Stimulated activated CD8-positive, alpha-beta memory T cell treated with anti-CD3 and anti-CD28 coated beads, Interleukin-12 subunit alpha, Interleukin-12 subunit beta, amount 100 ng/mL, for 24 hours (primary cell): Measurements from ENCODE around the gene SMG6.
A peak's percentile ranks its signal among the peaks of the same experiment; 100 is the strongest.
"Not testable (repeated sequence)": the region's sequence is repeated elsewhere in the genome, so short reads cannot be mapped to it uniquely, and the experiment has no call there.

Experiments
- DNase-seq: peaks from one replicate; pipeline ENCODE4 v3.0.0-alpha.2; 2020; ENCODE audit errors: extremely low read depth

The SMG6 gene

DNA sequence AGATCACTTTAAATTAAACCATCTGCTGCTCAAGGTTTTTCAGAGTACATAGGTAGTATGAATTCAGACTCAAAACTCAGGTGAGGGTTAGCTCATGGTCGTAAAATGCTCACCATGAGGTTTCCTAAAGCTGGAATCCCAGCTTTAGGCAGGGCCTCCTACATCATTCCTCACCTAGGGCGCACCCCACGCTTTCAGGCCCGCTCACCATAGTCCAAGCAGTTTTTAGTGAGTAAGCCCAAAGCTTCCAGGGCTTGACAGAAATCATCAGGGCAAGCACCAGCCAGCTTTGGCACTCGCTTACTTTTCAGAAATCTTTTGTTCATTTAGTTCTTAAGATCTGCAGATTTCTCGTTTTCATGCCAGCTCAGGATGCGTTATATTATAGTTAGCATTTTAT is 158.9 kb downstream of the SMG6 start:
- no peak for DNase-seq

DNA sequence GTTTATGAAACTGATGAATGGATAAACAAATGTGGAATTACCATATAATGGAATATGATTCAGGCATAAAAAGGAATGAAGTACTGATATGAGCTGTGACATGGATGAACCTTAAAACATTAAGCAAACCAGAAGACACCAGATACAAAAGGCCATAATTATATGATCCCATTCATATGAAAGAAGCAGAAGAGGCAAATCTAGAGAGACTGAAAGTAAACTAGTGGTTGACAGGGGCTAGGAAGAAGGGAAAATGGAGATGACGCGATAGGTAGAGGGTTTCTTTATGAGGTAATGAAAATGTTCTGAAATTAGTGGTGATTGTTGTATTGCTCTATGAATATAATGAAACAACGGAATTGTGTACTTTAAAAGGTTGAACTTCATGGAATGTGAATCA is 160.3 kb downstream of the SMG6 start:
- DNase-seq, result no peak

DNA sequence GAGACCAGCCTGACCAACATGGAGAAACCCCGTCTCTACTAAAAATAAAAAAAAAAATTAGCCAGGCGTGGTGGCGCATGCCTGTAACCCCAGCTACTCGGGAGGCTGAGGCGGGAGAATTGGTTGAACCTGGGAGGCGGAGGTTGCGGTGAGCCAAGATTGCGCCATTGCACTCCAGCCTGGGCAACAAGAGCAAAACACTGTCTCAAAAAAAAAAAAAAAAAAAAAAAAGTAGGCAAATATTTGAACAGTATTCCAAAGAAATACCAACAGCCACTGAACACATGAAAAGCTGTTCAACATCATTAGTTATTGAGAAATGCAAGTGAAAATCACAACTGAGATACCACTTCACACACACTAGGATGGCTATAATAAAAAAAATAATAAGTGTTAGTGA is 160.9 kb downstream of the SMG6 start:
- not testable (repeated sequence) for DNase-seq

DNA sequence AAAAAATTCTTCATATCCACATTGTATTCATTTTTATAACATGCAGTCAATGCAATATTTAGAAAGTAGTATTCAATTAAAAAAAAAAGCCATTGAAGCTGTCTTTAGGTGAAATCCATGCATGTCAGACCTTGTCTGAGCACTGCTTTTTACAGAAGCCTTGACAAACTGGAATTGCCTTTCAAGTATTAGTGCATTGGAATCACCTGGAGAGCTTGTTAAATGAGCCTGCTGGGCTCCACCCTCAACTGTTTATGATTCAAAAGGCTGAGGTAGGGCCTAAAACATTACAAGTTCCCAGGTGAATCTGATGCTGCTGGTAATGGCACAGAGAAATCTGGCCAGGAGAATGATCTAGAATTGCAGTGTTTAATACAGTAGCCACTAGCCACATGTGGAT is 162.9 kb downstream of the SMG6 start:
- DNase-seq, result no peak

DNA sequence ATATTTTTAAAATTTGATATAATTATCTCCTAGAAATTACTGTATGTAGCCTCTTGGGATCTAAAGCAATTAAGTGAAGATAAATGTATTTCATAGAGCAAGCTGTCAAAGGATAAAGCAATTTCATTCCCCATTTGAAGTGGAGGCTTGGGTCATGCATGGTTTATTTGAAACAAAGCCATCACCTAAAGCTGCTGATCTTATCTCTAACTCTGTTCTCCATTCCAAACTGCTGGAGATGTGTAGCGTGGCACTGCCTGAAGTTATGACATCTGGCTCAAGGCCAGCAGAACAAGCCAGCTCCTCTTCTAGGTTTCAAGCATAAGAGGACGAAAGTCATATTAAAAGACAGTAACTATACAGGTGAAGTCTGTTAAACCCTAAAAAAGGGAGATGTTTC is 164.8 kb downstream of the SMG6 start:
- no peak for DNase-seq

DNA sequence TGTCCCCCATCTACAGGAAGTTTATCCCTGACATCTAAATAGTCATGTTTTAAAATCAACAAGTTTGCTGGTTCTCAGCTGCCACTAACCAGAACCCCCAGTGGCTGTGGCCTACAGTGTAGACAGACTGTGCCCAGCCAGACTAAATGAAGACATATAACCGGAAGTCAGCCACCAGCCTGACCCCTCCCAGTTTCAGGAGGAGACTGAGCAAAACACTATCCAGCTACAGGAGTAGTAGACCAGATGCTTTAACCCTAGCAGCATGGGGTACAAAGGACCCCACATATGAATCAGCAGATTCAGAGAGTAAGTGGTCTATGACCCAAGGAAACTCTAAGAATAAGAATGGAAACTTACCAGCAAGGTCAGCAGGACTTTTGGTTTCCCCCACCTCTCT is 165.3 kb downstream of the SMG6 start:
- peak; percentile 3 for DNase-seq

DNA sequence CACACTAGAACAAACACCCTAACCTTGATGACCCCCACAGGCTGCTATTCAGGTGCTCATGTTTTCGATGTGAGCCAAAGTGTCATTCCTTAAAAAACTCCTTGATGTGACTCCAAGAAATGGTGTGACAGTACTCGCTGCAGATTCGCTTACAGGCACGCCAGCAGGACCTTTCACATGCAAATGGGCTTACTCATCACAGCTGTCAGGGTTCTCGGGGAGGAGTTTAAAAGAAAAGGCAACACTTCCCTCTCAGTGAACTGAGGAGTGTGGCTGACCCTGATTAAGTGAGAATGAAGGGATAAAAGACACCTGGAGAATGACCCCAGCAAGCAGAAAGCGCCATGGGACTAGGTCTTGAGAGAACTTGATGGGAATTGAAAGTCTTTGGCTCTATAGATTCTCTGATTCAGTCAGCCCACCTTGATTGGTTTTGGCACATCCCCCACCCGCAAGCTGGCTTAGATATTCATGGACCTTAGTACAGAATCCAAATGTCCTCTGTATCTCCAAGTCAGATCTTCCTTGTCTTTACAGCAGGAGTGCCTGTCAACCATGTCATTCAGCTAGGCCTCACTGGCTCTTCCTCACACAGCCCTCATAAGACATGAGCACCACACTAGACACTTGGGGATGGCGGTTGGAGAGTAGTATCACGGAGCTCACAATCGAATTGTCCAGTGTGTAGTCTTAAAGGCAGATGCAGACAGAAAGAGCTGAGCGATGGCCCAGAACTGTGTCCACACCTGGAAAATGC is 166.1 kb downstream of the SMG6 start:
- DNase-seq, result no peak

DNA sequence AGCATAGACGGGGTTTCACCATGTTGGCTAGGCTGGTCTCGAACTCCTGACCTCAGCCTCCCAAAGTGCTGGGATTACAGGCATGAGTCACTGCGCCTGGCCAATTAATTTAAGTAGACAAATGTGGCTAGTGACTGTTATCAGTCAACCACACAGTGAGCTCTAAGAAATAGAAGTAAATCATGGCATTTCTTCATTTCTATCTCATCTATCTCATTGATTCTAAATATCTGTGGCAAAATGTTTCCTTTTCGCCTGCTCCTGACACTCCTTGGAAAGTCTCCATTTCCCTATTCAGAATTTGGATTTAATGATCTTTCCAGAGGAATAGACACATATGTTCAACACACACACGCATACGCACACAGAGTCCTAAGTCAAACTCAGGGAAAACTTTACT is 167.3 kb downstream of the SMG6 start:
- no peak for DNase-seq

DNA sequence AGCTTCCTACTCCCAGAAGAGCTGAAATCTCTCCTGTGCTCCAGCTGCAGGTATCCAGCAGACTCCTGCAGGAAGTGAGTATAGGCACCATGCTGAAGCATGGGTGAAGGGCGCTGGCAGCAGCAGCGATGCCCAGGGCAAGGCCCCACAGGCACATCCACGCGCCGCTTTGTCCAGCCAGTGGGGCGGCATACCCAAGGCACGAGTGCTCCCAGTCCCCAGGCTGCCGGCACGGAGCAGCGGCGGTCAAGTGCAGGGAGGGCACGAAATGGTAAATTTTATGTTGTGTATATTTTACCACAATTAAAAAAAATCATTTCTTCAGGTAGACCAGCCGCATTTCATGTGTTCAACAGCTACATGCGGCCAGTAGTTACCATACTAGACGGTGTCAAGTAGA is 175.6 kb downstream of the SMG6 start:
- no peak for DNase-seq

DNA sequence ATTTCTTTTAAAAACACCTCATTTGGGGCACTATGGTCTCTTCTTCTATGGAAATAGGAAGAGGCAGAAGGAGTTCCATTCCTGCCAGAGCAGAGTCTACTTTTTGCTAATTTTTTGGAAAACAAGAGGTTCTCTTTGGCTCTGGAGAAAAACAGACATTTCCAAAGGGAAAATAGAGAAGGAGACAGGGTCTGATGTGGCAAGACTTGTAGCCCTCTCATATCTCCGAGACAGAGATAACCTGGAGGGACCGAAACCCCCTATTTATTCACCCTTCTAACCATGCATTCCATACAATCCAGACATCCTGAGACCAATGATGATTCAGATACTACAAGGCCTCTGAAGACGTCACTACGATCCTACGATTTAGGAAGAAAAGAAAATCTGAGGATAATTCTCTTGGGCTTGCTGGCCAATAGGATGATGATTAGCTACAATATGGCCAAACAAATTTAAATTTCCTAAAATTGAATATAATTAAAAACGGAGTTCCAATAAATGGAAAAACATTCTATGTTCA is 178.5 kb downstream of the SMG6 start:
- no peak for DNase-seq

DNA sequence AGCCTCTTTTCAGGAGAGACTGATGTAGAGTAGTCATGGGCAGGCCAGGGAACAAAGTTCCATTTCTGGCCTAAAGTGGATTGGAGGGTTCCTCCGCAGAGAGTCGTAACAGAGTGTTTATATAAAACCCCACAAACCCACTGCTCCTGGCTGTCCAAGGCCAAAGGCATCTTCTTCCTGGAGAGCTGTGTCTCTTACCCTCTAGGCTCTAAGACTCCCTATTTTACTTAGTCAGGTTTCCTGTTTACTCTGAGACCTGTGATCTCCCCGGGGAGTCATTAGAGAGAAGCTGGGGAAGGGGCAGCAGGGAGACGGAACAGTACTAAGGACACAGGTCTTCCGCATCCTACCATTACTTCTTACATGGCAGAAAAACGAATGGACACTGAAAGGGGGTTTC is 179.2 kb downstream of the SMG6 start:
- DNase-seq, result no peak

DNA sequence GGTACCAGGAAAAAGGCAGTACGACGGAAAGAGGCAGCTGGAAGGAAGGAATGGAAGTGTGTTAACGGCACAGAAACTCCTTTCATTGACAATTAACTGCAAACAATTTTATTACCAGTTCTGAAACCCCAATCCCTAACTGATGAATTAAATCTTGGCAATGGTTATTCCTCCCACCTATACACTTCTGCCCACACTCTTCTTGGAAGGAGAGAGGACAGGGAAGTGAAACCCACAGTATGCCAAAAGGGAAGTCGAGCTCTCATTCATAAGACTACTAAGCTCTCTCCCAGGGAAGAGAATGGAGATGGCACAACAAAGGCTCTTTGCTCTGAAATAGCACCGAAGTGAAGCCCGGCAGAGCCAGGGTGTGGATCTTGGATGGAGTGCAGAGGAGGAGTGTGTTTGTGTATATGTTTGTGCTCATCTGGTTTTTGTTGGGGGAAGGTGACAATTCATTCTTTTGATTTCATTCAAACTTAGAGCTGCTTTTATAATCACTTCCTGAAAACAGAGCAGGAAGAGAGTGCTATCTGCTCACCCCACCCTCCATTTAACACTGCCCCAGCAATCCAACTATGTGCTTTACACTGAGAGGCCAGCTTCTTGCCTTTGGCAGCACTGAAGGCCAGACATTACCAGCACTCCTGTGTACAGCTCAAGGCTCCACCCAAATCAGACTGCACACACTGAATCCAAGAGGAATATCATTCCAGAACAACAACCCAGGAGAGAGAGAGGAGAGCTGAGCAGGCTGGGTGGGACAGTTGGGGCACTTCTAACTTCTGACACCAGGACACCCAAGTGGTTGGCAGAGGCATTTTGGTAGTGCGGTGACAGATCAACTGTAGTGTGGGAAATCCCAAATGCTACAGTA is 180.0 kb downstream of the SMG6 start:
- DNase-seq, result no peak

DNA sequence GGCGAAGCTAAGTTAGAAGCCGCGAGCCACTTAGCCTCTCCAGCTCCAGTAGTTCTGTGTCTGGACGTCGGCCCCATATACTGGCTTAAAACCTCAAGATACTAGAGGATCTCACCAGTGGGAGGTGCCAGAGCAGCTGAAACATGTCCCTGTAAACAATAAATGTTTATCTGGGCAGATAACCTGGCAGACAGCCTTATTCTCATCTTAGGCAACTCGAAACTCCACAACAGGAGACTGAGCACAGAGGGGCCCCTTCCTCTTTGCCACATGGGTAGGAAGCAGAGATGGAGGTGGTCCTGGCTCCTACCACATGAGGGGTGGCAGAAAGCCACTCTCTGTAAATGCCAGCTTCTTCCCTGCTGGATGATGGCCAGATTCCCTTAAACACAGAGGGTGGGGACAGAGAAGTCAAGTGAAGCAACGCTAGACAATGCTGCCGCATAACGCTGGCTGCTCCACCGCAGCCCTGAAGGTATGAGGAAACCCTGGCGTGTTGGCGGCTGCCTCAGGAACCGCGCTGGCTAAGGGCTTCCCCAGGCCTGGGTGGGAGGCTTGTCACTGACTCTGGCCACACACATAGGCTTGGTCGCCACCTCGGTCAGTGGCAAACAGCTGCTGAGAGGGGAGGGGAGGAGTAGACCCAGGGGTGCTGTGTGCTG is 180.8 kb downstream of the SMG6 start:
- DNase-seq, result no peak

DNA sequence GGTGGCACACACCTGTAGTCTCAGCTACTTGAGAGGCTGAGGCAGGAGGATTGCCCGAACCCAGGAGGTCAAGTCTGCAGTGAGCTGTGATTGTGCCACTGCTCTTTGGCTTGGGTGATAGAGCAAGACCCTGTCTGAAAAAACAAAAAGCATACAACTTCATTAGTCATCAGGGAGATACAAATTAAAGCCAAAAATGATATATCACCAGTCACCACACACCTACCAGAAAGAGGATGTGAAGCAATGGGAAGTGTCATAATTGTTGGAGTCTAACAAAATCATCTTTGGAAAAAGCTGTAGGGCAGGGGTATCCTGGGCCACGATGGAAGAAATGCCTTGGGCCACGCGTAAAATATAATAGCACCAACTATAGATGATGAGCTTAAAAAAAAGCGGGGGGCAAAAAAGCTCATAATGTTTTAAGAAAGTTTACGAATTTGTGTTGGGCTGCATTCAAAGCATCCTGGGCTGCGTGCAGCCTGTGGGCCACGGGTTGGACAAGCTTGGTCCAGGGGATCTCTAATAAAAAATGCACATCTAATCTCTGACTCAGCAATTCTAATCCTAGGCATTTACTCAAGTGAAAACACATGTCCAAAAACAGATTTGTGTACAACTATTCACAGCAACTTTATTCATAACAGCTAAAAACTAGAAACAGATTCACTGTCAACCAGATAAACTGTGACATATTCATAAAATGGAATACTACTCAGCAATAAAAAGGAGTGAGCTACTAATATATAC is 182.8 kb downstream of the SMG6 start:
- DNase-seq, result no peak

DNA sequence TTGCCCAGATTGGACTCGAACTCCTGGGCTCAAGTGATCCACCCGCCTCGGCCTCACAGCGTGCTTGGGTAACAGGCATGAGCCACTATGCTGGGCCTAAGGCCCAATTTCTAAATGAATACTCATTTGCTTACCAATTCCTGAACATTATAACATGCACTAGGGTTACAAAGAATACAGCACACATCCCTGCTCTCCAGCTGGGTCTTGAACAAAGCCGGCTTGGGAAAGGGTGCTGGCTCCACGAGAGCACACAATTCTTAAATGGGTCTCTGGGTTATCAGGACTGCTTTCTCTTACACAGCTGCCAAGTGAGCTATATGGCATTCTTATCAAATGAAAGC is 190.3 kb downstream of the SMG6 start:
- DNase-seq, result no peak

DNA sequence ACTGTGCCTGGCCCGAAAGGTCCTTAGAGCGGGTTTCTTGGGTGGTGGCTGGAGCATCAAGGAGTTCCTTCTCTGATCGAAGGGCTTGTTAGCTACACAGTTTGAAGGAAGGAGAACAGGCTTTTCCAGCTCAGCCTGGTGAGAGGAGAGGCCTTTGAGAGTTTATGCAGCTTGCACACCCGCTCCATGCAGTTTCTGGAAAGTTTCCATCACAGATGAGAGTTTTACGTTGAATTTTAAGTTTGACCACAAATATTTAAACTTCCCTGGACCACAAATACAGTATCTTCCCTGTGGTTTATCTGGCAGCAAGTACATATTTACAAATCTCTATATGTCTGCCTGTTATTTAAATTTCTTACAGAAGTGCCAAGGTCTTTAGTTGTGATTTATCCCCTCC is 191.9 kb downstream of the SMG6 start:
- DNase-seq, result no peak

DNA sequence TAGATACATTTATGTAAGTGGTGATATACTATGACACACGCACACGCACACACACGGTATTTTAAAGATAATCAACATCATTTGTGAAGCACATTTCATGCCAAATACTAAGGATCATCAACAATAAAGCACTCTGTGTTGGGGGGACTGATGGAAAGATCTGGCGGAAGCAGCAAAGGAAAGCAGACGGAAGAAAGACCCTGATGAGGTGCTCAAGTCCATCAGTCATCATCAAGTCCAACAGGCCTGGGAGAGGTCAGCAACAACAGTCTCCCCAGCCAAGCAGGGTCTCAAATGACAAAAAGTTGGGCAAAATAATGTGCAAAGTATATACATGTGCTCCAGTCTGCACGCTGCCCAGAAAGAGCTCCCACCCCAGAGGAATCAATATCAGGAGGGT is 193.1 kb downstream of the SMG6 start:
- DNase-seq, result no peak

DNA sequence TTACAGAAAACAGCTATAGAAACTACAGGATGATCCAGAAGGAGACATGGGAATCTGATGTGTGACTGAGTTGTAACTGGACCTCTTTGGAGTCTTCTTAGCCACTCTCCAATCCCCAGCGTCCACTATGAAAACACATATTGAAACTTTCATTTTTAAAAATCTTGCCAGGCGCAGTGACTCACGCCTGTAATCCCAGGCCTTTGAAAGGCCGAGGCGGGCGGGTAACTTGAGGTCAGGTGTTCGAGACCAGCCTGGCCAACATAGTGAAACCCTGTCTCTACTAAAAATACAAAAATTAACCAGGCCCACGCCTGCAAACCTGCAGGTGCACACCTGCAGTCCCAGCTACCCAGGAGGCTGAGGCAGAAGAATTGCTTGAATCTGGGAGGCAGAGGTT is 195.4 kb downstream of the SMG6 start:
- no peak for DNase-seq

DNA sequence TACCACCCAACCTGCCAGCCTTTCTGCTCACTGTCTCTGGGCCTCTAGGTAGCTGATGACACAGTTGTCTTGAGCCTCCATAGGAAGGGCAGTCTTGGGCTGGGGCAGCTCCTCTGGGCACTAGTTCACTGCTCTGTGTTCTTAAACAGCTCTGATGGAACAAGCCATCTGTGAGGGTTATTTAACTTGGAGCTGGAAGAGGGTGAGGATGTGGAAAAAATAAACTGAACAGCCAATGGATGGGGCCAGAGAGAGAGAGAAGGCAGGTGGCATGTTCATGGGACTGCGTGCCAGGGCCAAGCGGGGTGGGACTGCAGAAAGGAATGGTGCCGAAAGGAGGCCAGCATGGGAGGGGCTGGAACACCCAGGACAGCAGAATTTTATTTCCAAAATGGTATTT is 196.1 kb downstream of the SMG6 start:
- no peak for DNase-seq

DNA sequence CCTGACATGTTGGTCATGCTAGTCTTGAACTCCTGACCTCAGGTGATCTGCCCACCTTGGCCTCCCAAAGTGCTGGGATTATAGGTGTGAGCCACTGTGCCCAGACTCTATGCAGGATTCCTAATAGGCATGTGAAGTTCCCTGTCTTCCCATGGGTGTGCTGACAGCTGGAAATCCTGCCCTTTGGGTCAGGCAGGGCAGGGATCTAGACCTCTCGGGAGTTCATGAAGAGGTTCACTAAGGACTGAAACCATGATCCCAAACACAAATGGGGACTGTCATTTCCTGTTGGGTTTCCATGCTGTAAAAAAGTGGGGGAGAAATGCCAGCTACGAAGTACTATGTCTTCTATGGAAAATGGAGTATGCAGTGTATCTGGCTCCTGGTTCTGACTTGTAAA is 196.5 kb downstream of the SMG6 start:
- DNase-seq, result no peak

DNA sequence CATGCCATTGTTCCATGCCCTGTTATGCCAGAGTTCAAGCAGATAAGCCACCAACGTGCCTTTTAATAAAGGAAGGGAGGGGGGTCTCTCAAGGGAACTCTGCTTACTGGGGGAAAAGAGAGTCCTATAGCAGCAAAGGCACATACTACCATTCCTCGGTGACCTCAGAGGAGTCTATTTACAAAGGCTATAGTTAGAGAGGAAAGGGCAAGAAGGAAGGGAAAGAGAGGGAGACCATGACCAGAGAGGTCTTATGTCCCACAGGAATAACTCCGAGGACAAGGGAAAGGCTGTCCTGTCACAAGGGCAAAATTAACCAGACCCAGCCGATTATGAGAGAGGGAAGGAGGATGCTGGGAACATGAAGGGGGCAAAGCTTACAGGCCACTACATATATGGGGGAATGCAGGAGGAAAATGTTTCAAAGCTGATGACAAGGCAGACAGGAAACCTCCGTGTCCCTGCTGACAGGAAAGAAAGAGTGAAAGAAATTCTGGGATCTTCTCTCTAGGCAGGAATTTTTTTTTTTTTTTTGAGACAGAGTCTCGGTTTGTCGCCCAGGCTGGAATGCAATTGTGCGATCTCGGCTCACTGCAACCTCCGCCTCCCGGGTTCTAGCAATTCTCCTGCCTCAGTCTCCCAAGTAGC is 197.2 kb downstream of the SMG6 start:
- no peak for DNase-seq
